ENCODE results near the gene ADAMTS9.
A peak's percentile ranks its signal among the peaks of the same experiment; 100 is the strongest.

The ADAMTS9 gene

GRCh38 chr3:64612082-64612860 is 75.5 kb downstream of the ADAMTS9 start:
- no peak for DNase-seq

- DNase-seq = no peak
These were observed 79.1 kb downstream of the ADAMTS9 start for GRCh38 chr3:64608741-64609140.

GRCh38 chr3:64607032-64607551 is 80.7 kb downstream of the ADAMTS9 start:
- DNase-seq = no peak

- no peak for DNase-seq
These were observed 83.5 kb downstream of the ADAMTS9 start for GRCh38 chr3:64604313-64604712.

- no peak for DNase-seq
These were observed 86.0 kb downstream of the ADAMTS9 start for GRCh38 chr3:64601824-64602223.

GRCh38 chr3:64600246-64600950 is 87.4 kb downstream of the ADAMTS9 start:
- DNase-seq = no peak

- DNase-seq = no peak
These were observed 88.1 kb downstream of the ADAMTS9 start for GRCh38 chr3:64599651-64600050.

- peak; percentile 4 for DNase-seq
These were observed 92.5 kb downstream of the ADAMTS9 start for GRCh38 chr3:64595253-64595694.

- DNase-seq = no peak
These were observed 93.7 kb downstream of the ADAMTS9 start for GRCh38 chr3:64594134-64594533.

- peak; percentile 0 for DNase-seq
These were observed 94.5 kb downstream of the ADAMTS9 start for GRCh38 chr3:64593350-64593749.

GRCh38 chr3:64591615-64592014 is 96.2 kb downstream of the ADAMTS9 start:
- no peak for DNase-seq

- no peak for DNase-seq
These were observed 99.4 kb downstream of the ADAMTS9 start for GRCh38 chr3:64588380-64588779.

GRCh38 chr3:64586952-64587351 is 100.8 kb downstream of the ADAMTS9 start:
- no peak for DNase-seq

- no peak for DNase-seq
These were observed 103.6 kb downstream of the ADAMTS9 start for GRCh38 chr3:64584179-64584578.

- no peak for DNase-seq
These were observed 109.0 kb downstream of the ADAMTS9 start for GRCh38 chr3:64578797-64579196.

- no peak for DNase-seq
These were observed 109.6 kb downstream of the ADAMTS9 start for GRCh38 chr3:64578062-64578770.

GRCh38 chr3:64576211-64576775 is 111.5 kb downstream of the ADAMTS9 start:
- DNase-seq = no peak

GRCh38 chr3:64575211-64575844 is 112.5 kb downstream of the ADAMTS9 start:
- peak; percentile 29 for DNase-seq

- DNase-seq = no peak
These were observed 113.6 kb downstream of the ADAMTS9 start for GRCh38 chr3:64574194-64574593.

GRCh38 chr3:64571982-64572381 is 115.8 kb downstream of the ADAMTS9 start:
- no peak for DNase-seq

- DNase-seq = no peak
These were observed 118.8 kb downstream of the ADAMTS9 start for GRCh38 chr3:64568895-64569517.

GRCh38 chr3:64566859-64567258 is 120.9 kb downstream of the ADAMTS9 start:
- DNase-seq = no peak
